Non-pigmented ciliary epithelial cell (primary cell): ENCODE data around the gene PCNX1.
"Not testable (repeated sequence)": the region's sequence is repeated elsewhere in the genome, so short reads cannot be mapped to it uniquely, and the experiment has no call there.

Source experiments
- DNase-seq: peaks from one replicate; pipeline ENCODE4 v3.0.0-alpha.2; 2010; ENCODE audit warnings: low read depth

The PCNX1 gene

GRCh38 chr14:70916300-70916699 lies 9.0 kb downstream of the PCNX1 start:
- no peak for DNase-seq

GRCh38 chr14:70916799-70917198 lies 9.5 kb downstream of the PCNX1 start:
- DNase-seq, result no peak

- no peak for DNase-seq
Measured at GRCh38 chr14:70917633-70918032, 10.4 kb downstream of the PCNX1 start.

GRCh38 chr14:70919774-70920173 lies 12.5 kb downstream of the PCNX1 start:
- DNase-seq, result no peak

- DNase-seq, result no peak
Measured at GRCh38 chr14:70920608-70921007, 13.3 kb downstream of the PCNX1 start.

GRCh38 chr14:70921669-70922068 lies 14.4 kb downstream of the PCNX1 start:
- DNase-seq, result no peak

- DNase-seq, result no peak
Measured at GRCh38 chr14:70924521-70924920, 17.3 kb downstream of the PCNX1 start.

GRCh38 chr14:70926235-70926830 lies 19.1 kb downstream of the PCNX1 start:
- no peak for DNase-seq

- DNase-seq, result no peak
Measured at GRCh38 chr14:70931008-70931407, 23.7 kb downstream of the PCNX1 start.

- no peak for DNase-seq
Measured at GRCh38 chr14:70934084-70934483, 26.8 kb downstream of the PCNX1 start.

- no peak for DNase-seq
Measured at GRCh38 chr14:70934502-70935134, 27.4 kb downstream of the PCNX1 start.

GRCh38 chr14:70935135-70935534 lies 27.9 kb downstream of the PCNX1 start:
- DNase-seq, result no peak

GRCh38 chr14:70939693-70940092 lies 32.4 kb downstream of the PCNX1 start:
- DNase-seq, result not testable (repeated sequence)

- not testable (repeated sequence) for DNase-seq
Measured at GRCh38 chr14:70941637-70942341, 34.5 kb downstream of the PCNX1 start.

- no peak for DNase-seq
Measured at GRCh38 chr14:70942342-70942706, 35.1 kb downstream of the PCNX1 start.

- DNase-seq, result not testable (repeated sequence)
Measured at GRCh38 chr14:70942721-70943120, 35.5 kb downstream of the PCNX1 start.

- no peak for DNase-seq
Measured at GRCh38 chr14:70943838-70944237, 36.6 kb downstream of the PCNX1 start.

GRCh38 chr14:70947739-70948138 lies 40.5 kb downstream of the PCNX1 start:
- no peak for DNase-seq

- no peak for DNase-seq
Measured at GRCh38 chr14:70952485-70952884, 45.2 kb downstream of the PCNX1 start.

GRCh38 chr14:70954068-70954467 lies 46.8 kb downstream of the PCNX1 start:
- no peak for DNase-seq

GRCh38 chr14:70955543-70956480 lies 48.6 kb downstream of the PCNX1 start:
- no peak for DNase-seq

- DNase-seq, result no peak
Measured at GRCh38 chr14:70956511-70956910, 49.3 kb downstream of the PCNX1 start.
